Neural progenitor cell (in vitro differentiated cells): ENCODE measurements around the gene GAS5. TPM values are rescaled to one million over a fixed set of nuclear protein-coding genes. Genes with fewer than 3 reads are reported as not detected.

Experiments used
- DNase-seq: peaks from one replicate; pipeline ENCODE4 v3.0.0-alpha.2; 2016; ENCODE audit warnings: low spot score
- H2AFZ ChIP-seq: fragments of 200-600 bp; sonication (generic); replicated peaks from 2 replicates; pipeline ENCODE4 v1.6.1; 2016; ENCODE audit warnings: antibody characterized with exemption
- H3F3A ChIP-seq: fragments of 200-600 bp; sonication (generic); 2 replicates; pipeline ENCODE4 v1.6.1; 2016; ENCODE audit warnings: antibody characterized with exemption, low read depth
- H3K27ac ChIP-seq: fragments of 200-600 bp; sonication (generic); 2 replicates; pipeline ENCODE4 v1.5.1; 2016; ENCODE audit warnings: mild to moderate bottlenecking
- H3K27me3 ChIP-seq: fragments of 200-600 bp; sonication (generic); 2 replicates; pipeline ENCODE4 v1.6.1; 2016; ENCODE audit warnings: mild to moderate bottlenecking, moderate library complexity
- H3K36me3 ChIP-seq: fragments of 200-600 bp; sonication (generic); 2 replicates; pipeline ENCODE4 v1.5.1; 2016
- H3K4me1 ChIP-seq: fragments of 200-600 bp; sonication (generic); 2 replicates; pipeline ENCODE4 v1.6.1; 2016; ENCODE audit warnings: mixed run types
- H3K4me2 ChIP-seq: fragments of 200-600 bp; sonication (generic); 2 replicates; pipeline ENCODE4 v1.6.1; 2016
- H3K4me3 ChIP-seq: fragments of 200-600 bp; sonication (generic); 2 replicates; pipeline ENCODE4 v1.5.1; 2016
- H3K79me2 ChIP-seq: fragments of 200-600 bp; sonication (generic); 2 replicates; pipeline ENCODE4 v1.6.1; 2016; ENCODE audit warnings: low read depth
- H3K9ac ChIP-seq: fragments of 200-600 bp; sonication (generic); 2 replicates; pipeline ENCODE4 v1.6.1; 2016
- H3K9me3 ChIP-seq: fragments of 200-600 bp; sonication (generic); 2 replicates; pipeline ENCODE4 v1.5.1; 2016; ENCODE audit warnings: low read depth
- H4K20me1 ChIP-seq: fragments of 200-600 bp; sonication (generic); 2 replicates; pipeline ENCODE4 v1.6.1; 2016; ENCODE audit warnings: low read depth
- H3K27ac Mint-ChIP-seq: 3 replicates; pipeline ENCODE4 v1.8.0; 2021; ENCODE audit warnings: mixed read lengths
- H3K27me3 Mint-ChIP-seq: 2 replicates; pipeline ENCODE4 v1.8.0; 2022; ENCODE audit warnings: low read depth, mild to moderate bottlenecking, inconsistent platforms, moderate library complexity, mixed read lengths; ENCODE audit not compliant: insufficient read depth
- H3K36me3 Mint-ChIP-seq: 3 replicates; pipeline ENCODE4 v1.8.0; 2021; ENCODE audit warnings: mixed read lengths
- H3K4me1 Mint-ChIP-seq: 3 replicates; pipeline ENCODE4 v1.8.0; 2021; ENCODE audit warnings: mixed read lengths
- H3K4me3 Mint-ChIP-seq: 3 replicates; pipeline ENCODE4 v1.8.0; 2021; ENCODE audit warnings: mild to moderate bottlenecking, moderate library complexity, mixed read lengths
- H3K9me3 Mint-ChIP-seq: 3 replicates; pipeline ENCODE4 v1.8.0; 2020; ENCODE audit warnings: mixed read lengths
- EZH2 ChIP-seq: fragments of 200-600 bp; sonication (generic); IDR thresholded peaks from 2 replicates; pipeline ENCODE4 v1.6.1; 2017; ENCODE audit warnings: antibody characterized with exemption, mild to moderate bottlenecking, moderate library complexity
- EZH2phosphoT487 ChIP-seq: fragments of 200-600 bp; sonication (generic); IDR thresholded peaks from 2 replicates; pipeline ENCODE4 v1.6.1; 2017; ENCODE audit warnings: antibody characterized with exemption
- total RNA-seq: library from RNA; depleted of rRNA; stranded (reverse); fragments of >200 nt; gene quantifications from 2 replicates; pipeline ENCODE4 v1.2.3, GENCODE V29; 2015; ENCODE audit warnings: low replicate concordance
- TF ChIP-seq, protein P1 (sequence below): fragments of 200-600 bp; sonication (generic); IDR thresholded peaks from 2 replicates; pipeline ENCODE4 v1.5.1; 2017; ENCODE audit warnings: antibody characterized with exemption, mild to moderate bottlenecking

The GAS5 gene
- total RNA-seq, 1 donor from 2014 or later: 950 TPM

DNA sequence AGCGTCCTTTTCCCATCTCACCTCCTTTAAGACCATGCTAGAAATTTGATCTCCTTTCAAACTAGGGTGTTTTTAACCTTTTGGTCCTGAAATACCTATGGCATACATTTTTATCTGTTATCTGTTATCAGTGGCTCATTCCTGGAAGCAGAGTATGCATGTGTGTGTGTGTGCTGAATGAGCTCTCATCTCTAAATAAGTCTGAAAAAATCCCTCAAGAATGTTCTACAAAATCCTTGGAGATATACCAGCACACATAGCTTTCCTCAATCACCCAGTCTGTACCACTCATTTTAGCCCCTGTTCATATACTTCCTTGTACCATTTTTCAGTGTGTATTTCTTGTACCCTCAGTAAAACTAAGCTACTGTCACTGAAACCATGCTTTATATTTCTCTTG, 49.3 kb downstream of the GAS5 start:
- no peak for DNase-seq
- H3K4me1 ChIP-seq: peaks cover 13% of the 10 kb centered on the region
- H3F3A ChIP-seq: no peaks in the 10 kb centered on the region
- no peak for TF ChIP-seq EZH2phosphoT487
- TF ChIP-seq, protein P1, sequence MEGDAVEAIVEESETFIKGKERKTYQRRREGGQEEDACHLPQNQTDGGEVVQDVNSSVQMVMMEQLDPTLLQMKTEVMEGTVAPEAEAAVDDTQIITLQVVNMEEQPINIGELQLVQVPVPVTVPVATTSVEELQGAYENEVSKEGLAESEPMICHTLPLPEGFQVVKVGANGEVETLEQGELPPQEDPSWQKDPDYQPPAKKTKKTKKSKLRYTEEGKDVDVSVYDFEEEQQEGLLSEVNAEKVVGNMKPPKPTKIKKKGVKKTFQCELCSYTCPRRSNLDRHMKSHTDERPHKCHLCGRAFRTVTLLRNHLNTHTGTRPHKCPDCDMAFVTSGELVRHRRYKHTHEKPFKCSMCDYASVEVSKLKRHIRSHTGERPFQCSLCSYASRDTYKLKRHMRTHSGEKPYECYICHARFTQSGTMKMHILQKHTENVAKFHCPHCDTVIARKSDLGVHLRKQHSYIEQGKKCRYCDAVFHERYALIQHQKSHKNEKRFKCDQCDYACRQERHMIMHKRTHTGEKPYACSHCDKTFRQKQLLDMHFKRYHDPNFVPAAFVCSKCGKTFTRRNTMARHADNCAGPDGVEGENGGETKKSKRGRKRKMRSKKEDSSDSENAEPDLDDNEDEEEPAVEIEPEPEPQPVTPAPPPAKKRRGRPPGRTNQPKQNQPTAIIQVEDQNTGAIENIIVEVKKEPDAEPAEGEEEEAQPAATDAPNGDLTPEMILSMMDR: no peak
- TF ChIP-seq EZH2: no peak
- H3K27me3 Mint-ChIP-seq: peaks cover under 1% of the 10 kb centered on the region
- no peak overlapping the region for H3K4me2 ChIP-seq
- H3K9ac ChIP-seq: no peak overlapping the region
- no peak overlapping the region for H3K4me3 ChIP-seq
- peaks cover 100% of the 10 kb centered on the region for H3K79me2 ChIP-seq
- no peak overlapping the region for H3K27ac Mint-ChIP-seq
- H3K36me3 Mint-ChIP-seq: peaks cover 37% of the 10 kb centered on the region
- peaks cover 12% of the 10 kb centered on the region for H3K4me1 Mint-ChIP-seq
- no peaks in the 10 kb centered on the region for H4K20me1 ChIP-seq
- H3K9me3 ChIP-seq: no peaks in the 10 kb centered on the region
- H3K27ac ChIP-seq: no peak overlapping the region
- no peaks in the 10 kb centered on the region for H3K27me3 ChIP-seq
- H2AFZ ChIP-seq: no peak overlapping the region
- peaks cover 17% of the 10 kb centered on the region for H3K36me3 ChIP-seq
- peaks cover 27% of the 10 kb centered on the region for H3K9me3 Mint-ChIP-seq
- no peak overlapping the region for H3K4me3 Mint-ChIP-seq

Other genes with a start within 250 kb of the GAS5 start
- gene TEX50, start 232.7 kb downstream of the GAS5 start, total RNA-seq: not detected in 2 replicates
- gene ANKRD45, start 198.1 kb downstream of the GAS5 start, total RNA-seq: 1.5 and 2.3 TPM in 2 replicates
- gene KLHL20, start 153.0 kb downstream of the GAS5 start, total RNA-seq: 27.0 and 30.4 TPM in 2 replicates
- gene DARS2, start 43.3 kb downstream of the GAS5 start, total RNA-seq: 35.7 and 56.0 TPM in 2 replicates
- gene CENPL, start 43.1 kb downstream of the GAS5 start, total RNA-seq: 33.4 and 37.7 TPM in 2 replicates
- gene ZBTB37, start 391 bp upstream of the GAS5 start, total RNA-seq: 13.9 and 19.4 TPM in 2 replicates
- gene SERPINC1, start 49.3 kb upstream of the GAS5 start, total RNA-seq: not detected in 2 replicates
- 32.4 and 32.8 TPM in 2 replicates for gene RC3H1, start 154.4 kb upstream of the GAS5 start, total RNA-seq